Right cardiac atrium (tissue), 5 donors: ENCODE data around the gene ABCC6. TPM values are rescaled to one million over a fixed set of nuclear protein-coding genes. Genes with fewer than 3 reads are reported as not detected.
"Not testable (repeated sequence)": the region's sequence is repeated elsewhere in the genome, so short reads cannot be mapped to it uniquely, and the experiment has no call there.

Experiments used
- ATAC-seq, 2 donors: fragments of 200-7000 bp; cut with Tn5 transposase; one replicate each; pipeline versions ENCODE4 v1.8.0 to v1.9.1; 2020; ENCODE audit warnings: moderate library complexity in 2 of 2, mild to moderate bottlenecking in 1 of 2
- DNase-seq, 3 donors: peaks; one replicate each; pipeline ENCODE4 v3.0.0-alpha.2; 2020
- H3K27ac ChIP-seq: one replicate; pipeline ENCODE4 v1.5.1; 2013; ENCODE audit warnings: mild to moderate bottlenecking, low read length, control low read depth, moderate library complexity
- H3K27me3 ChIP-seq: one replicate; pipeline ENCODE4 v1.6.1; 2013; ENCODE audit not compliant: control insufficient read depth, insufficient read depth
- H3K4me1 ChIP-seq: one replicate; pipeline ENCODE4 v1.6.1; 2013; ENCODE audit warnings: low read length; ENCODE audit not compliant: control insufficient read depth, insufficient read depth
- H3K4me3 ChIP-seq: one replicate; pipeline ENCODE4 v1.5.1; 2013; ENCODE audit warnings: low read length, control low read depth
- H3K9me3 ChIP-seq: one replicate; pipeline ENCODE4 v1.6.1; 2013; ENCODE audit warnings: low read length; ENCODE audit not compliant: control insufficient read depth
- WGBS: extraction: QIAGEN DNeasy Blood & Tissue Kit; methylation state at CpG from one replicate; pipeline ENCODE4 v1.1.7; 2013; 5-methylcytosine and 5-hydroxymethylcytosine counted together
- intact Hi-C, 4 donors: fragments of 100-400 bp; cut with DNase I; formaldehyde crosslinking; loops; one replicate each; pipeline versions ENCODE4 v1.11.0 to v1.14.0; 2022 to 2023
- polyA plus RNA-seq: library from polyadenylated mRNA; stranded (reverse); fragments of 200-250 nt; gene quantifications from one replicate; pipeline ENCODE4 v1.2.3, GENCODE V29; 2013
- total RNA-seq, 4 donors: library from RNA; stranded (reverse); fragmentation: NEBNext Ultra II Directional; extraction: Animal tissue kit (Norgen Biotek cat#: 25700); gene quantifications; one replicate each; pipeline ENCODE4 v1.2.1, GENCODE V29; 2021
- donor health status: healthy with polysubstance abuse.
- donor health status: DM: no; HTN: yes; CAD: no.
- donor health status: DM: no; HTN: no; CAD: no.
- donor health status: DM: no; HTN: yes; CAD: no; lungs with severe emphysema.
- donor health status: DM: yes; HTN: yes; CAD: no.

The ABCC6 gene
- total and polyA plus RNA-seq, 5 donors, result 2.9 to 7.7 (median 5.4) TPM

DNA sequence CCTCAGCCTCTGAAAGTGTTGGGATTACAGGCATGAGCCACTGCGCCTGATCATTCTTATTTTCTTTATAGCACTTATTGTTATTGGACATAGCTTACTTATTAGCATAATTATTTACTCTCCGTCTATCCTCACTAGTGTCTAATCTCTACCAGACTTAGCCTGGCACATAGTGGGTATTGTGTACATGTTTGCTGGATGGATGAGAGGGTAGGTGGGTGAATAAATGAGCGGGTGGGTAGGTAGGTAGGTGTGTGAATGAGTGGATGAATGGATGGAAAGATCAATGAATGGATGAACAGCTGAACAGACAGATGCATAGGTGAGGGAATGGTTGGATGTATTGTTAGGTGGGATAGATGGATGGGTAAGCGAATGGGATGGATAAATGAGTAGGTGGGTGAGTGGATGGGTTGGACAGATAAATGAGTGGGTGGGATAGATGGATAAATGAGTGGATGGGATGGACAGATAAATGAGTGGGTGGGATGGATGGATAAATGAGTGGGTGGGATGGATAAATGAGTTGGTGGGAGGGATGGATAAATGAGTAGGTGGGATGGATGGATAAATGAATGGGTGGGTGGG, 51.9 kb downstream of the ABCC6 start:
- Histone ChIP-seq H3K4me1 (no peaks in the 10 kb centered on the region), H3K27ac (no peak overlapping the region), H3K4me3 (no peak overlapping the region), H3K9me3 (no peaks in the 10 kb centered on the region), H3K27me3 (no peaks in the 10 kb centered on the region)
- intact Hi-C loops, result no loop called here
- ATAC-seq (no peak), DNase-seq (no peak)
- WGBS, result 92% methylated on average over 4 of the region's 4 CpGs

DNA sequence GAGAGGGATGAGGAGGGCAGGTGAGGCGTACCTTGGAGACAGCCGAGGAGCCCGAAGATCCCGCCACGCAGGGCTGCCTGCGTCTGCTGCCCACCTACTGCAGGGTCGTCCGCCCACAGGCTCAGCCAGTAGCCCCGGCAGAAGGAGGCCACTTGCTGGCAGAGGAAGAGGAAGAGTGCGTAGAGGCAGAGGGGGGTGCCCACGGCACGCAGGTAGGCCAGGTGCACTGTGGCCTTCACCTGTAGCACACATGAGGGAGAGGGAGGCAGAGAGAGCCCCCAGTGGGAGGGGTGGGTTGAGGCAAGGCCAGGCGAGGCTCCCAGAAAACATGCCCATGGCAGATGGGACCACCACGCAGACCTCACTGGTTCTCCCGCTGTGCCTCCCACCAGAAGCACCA, 53.7 kb downstream of the ABCC6 start:
- intact Hi-C loops, result no loop called here
- H3K27me3 ChIP-seq, result no peaks in the 10 kb centered on the region
- WGBS, result 96% methylated on average over 15 of the region's 15 CpGs
- ATAC-seq (no peak), DNase-seq (no peak)
- no peak overlapping the region for H3K4me3 ChIP-seq
- H3K9me3 ChIP-seq, result no peaks in the 10 kb centered on the region
- H3K4me1 ChIP-seq, result no peaks in the 10 kb centered on the region
- H3K27ac ChIP-seq, result no peak overlapping the region

DNA sequence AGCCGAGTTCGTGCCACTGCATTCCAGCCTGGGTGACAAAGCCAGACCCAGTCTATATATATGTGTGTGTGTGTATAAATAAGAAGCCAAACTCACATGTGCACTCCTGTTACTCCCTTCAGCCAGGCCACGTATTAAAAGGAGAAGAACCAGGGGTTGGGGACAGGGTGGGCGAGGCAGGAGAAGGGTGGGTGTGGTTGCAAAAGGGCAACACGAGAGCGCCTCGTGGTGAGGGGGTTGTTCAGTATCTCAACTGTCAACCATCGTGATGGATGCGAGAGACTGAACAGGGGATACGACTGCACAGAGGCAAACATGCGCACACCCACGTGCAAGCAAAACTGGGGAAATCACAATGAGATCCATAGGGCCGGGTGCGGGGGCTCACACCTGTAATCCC, 54.9 kb downstream of the ABCC6 start:
- no peak for ATAC-seq
- DNase-seq, result no peak
- H3K9me3 ChIP-seq, result no peaks in the 10 kb centered on the region
- intact Hi-C loops, result no loop called here
- H3K4me1 ChIP-seq, result no peaks in the 10 kb centered on the region
- H3K27ac ChIP-seq, result no peak overlapping the region
- WGBS, result 88% methylated on average over 14 of the region's 14 CpGs
- no peak overlapping the region for H3K4me3 ChIP-seq
- no peaks in the 10 kb centered on the region for H3K27me3 ChIP-seq

DNA sequence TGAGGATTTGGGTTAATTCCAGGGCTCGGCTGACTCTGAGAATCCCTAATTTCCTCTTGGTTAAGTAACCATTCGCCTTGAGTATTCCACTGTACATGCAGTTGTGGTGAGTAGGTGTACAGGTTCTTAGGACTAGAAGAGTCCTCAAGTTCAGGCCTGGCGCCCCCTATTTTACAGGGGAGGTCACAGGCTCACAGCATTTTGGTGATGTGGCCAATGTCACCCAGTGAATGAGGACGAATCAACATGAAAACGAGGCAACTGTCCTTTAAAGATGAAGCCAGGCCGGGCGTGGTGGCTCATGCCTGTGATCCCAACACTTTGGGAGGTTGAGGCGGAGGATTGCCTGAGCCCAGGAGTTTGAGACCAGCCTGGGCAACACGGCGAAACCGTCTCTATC, 55.4 kb downstream of the ABCC6 start:
- WGBS, result 85% methylated on average over 11 of the region's 11 CpGs
- no peaks in the 10 kb centered on the region for H3K4me1 ChIP-seq
- no peak for ATAC-seq
- no peak overlapping the region for H3K27ac ChIP-seq
- H3K4me3 ChIP-seq, result no peak overlapping the region
- no peak for DNase-seq
- H3K9me3 ChIP-seq, result no peaks in the 10 kb centered on the region
- no peaks in the 10 kb centered on the region for H3K27me3 ChIP-seq
- intact Hi-C loops, result no loop called here

DNA sequence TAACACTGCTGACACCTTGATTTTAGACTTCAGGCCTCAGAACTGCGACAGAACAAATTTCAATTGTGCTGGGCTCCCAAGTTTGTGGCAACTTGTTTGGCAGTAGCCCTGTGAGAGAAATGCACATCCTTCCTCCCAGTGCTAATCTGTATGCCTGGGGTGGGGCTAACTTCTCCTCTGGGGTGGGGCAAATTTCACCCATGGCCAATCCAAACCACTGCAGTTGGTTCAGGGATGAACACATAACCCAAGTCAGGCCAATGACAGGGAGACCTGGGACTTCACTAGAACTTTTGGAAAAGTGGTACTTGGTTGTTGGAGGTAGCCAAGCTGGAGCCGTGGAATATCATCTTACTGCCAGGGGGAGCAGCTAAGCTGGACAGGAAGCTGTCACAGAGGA, 56.3 kb downstream of the ABCC6 start:
- intact Hi-C loops, result no loop called here
- ATAC-seq (no peak), DNase-seq (no peak)
- H3K27ac ChIP-seq, result no peak overlapping the region
- no peaks in the 10 kb centered on the region for H3K4me1 ChIP-seq
- H3K9me3 ChIP-seq, result no peaks in the 10 kb centered on the region
- 30% methylated on average over 2 of the region's 2 CpGs for WGBS
- no peak overlapping the region for H3K4me3 ChIP-seq
- H3K27me3 ChIP-seq, result no peaks in the 10 kb centered on the region

DNA sequence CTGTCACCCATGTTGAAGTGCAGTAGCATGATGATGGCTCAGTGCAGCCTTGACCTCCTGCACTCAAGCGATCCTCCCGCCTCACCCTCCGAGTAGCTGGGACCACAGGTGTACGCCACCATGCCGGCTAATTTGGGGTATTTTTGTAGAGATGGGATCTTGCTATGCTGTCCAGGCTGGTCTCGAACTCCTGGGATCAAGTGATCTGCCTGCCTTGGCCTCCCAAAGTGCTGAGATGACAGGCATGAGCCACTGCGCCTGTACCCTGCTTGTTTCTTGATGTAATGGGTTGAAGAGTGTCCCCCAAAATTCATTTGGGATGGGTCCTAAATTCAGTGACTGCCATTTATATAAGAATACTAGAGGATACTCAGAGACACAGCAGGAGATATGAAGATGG, 57.2 kb downstream of the ABCC6 start:
- ATAC-seq (no peak), DNase-seq (no peak)
- intact Hi-C loops, result no loop called here
- no peaks in the 10 kb centered on the region for H3K9me3 ChIP-seq
- no peaks in the 10 kb centered on the region for H3K27me3 ChIP-seq
- no peaks in the 10 kb centered on the region for H3K4me1 ChIP-seq
- no peak overlapping the region for H3K4me3 ChIP-seq
- H3K27ac ChIP-seq, result no peak overlapping the region
- WGBS, result 83% methylated on average over 7 of the region's 7 CpGs

DNA sequence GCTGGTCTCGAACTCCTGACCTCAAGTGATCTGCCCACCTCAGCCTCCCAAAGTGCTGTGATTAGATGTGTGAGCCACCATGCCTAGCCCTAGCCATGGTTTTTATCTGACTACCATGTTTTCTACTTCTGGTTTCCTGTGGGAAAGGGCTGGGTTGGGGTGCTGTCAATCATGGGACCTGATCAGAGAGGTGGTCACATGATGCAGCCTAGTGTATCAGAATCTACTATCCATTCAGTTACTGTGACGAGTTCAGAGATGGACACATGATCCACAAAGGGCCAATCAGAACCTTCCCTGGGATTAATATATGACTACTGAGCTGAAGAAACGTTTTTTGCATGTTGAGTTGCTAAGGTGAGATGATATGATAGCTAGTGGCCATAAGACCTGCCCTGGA, 59.1 kb downstream of the ABCC6 start:
- no peak overlapping the region for H3K27ac ChIP-seq
- DNase-seq (no peak), ATAC-seq (no peak)
- 81% methylated on average over 3 of the region's 3 CpGs for WGBS
- H3K4me3 ChIP-seq, result no peak overlapping the region
- H3K4me1 ChIP-seq, result no peaks in the 10 kb centered on the region
- intact Hi-C loops, result no loop called here
- H3K27me3 ChIP-seq, result no peaks in the 10 kb centered on the region
- H3K9me3 ChIP-seq, result no peaks in the 10 kb centered on the region

DNA sequence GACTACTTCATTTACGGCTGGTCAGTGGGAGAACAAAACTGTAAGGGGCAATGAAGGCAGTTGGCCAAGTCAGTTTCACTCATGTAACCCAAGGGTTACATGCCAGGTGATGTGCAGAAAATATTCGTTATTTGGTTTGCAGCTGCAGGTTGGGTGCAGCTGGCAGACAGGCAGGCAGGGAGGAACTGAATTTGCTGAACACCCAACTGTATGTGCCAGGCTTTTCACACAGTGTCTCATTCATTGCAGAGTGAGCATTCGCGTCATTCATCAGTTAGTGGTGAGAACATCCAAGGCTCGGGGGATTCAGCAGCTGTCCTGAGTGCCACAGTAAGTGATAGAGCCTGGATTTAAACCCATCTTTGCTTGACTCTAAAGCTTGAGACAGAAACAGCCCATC, 59.7 kb downstream of the ABCC6 start:
- DNase-seq (peak in 1 of 3 donors; percentile 1), ATAC-seq (no peak)
- intact Hi-C loops, result no loop called here
- H3K4me3 ChIP-seq, result no peak overlapping the region
- H3K27ac ChIP-seq, result no peak overlapping the region
- 86% methylated on average over 5 of the region's 5 CpGs for WGBS
- H3K9me3 ChIP-seq, result no peaks in the 10 kb centered on the region
- H3K27me3 ChIP-seq, result no peaks in the 10 kb centered on the region
- no peaks in the 10 kb centered on the region for H3K4me1 ChIP-seq

DNA sequence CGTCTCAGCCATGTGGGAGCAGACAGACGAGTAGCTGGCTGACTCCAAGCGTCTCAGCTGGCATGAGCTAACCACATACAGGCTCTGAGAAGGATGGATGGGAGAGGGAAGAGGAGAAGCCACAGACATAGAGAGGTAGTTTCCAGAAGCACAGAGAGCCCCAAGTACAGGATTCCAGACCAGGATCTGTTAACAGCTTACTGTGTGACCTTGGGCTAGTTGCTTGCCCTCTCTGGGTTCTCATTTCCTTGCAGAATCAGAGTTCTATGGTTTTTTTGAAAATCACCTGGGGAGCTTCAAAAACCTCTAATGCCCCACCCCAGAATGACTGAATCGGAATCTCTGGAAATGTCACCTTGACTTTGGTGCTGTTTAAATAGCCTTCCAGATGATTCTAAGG, 60.2 kb downstream of the ABCC6 start:
- DNase-seq (no peak), ATAC-seq (no peak)
- Histone ChIP-seq H3K27ac (no peak overlapping the region), H3K4me3 (no peak overlapping the region), H3K4me1 (no peaks in the 10 kb centered on the region), H3K27me3 (no peaks in the 10 kb centered on the region), H3K9me3 (no peaks in the 10 kb centered on the region)
- 90% methylated on average over 4 of the region's 4 CpGs for WGBS
- intact Hi-C loops, result no loop called here

DNA sequence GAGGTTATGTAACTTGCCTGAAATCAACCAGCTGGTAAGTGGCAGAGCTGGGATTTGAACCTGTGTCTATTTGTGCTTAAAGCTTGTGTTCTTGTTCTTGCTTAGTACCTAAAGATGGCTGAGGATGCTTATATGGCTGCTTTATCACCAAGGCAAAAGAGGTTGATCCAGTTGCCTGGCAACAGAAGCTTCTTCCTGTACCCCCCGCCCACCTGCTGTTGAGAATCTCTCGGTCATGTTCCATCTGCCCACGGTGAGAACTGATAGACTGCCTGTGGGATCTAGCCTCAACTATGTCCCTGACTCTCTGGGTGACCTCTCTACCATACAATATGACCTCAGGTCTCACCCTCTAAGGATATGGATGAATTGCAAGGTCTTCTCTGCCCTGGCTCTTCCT, 60.7 kb downstream of the ABCC6 start:
- Histone ChIP-seq H3K27me3 (no peaks in the 10 kb centered on the region), H3K4me3 (no peak overlapping the region), H3K9me3 (no peaks in the 10 kb centered on the region), H3K27ac (no peak overlapping the region), H3K4me1 (no peaks in the 10 kb centered on the region)
- DNase-seq (no peak), ATAC-seq (no peak)
- intact Hi-C loops, result no loop called here
- 85% methylated on average over 3 of the region's 3 CpGs for WGBS

DNA sequence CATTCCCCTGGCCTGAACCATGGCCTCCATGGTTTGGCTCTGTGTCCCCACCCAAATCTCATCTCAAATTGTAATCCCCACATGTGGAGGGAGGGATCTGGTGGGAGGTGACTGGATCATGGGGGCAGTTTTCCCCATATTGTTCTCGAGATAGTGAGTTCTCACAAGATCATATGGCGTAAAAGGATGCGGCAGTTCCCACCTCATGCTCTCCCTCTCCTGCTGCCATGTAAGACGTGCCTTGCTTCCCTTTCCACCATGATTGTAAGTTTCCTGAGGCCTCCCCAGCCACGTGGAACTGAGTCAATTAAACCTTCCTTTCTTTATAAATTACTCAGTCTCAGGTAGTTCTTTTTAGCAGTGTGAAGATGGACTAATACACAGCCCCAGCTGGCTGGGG, 61.5 kb downstream of the ABCC6 start:
- 81% methylated on average over 5 of the region's 5 CpGs for WGBS
- intact Hi-C loops, DNase-seq, H3K27me3 ChIP-seq, H3K4me3 ChIP-seq, H3K27ac ChIP-seq, H3K9me3 ChIP-seq, ATAC-seq, H3K4me1 ChIP-seq: not testable (repeated sequence)

DNA sequence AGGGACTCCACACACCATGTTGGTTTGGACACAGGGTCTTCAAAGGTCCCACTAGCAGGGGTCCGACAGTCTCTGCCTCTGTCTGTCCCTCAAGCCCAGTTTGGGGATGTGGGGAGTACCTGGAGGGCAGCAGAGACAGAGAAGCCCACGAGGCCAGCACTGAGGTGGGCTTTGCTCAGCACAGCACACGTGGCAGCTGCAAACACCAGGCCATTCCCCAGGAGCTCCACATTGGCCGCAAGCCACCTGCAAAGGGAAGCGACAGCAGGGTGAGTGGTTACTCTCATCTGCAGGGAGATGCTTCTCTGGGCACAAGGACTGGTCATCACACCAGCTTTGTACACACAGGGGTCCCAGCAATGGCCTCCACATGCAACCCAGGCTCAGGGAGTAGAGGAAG, 62.0 kb downstream of the ABCC6 start:
- WGBS, result 76% methylated on average over 5 of the region's 5 CpGs
- Histone ChIP-seq H3K4me1 (no peaks in the 10 kb centered on the region), H3K27me3 (no peaks in the 10 kb centered on the region), H3K4me3 (no peak overlapping the region), H3K9me3 (no peaks in the 10 kb centered on the region), H3K27ac (no peak overlapping the region)
- DNase-seq (no peak), ATAC-seq (no peak)
- intact Hi-C loops, result no loop called here
